ENCODE measurements around the gene TMEM219. TPM values are rescaled to one million over a fixed set of nuclear protein-coding genes. Genes with fewer than 3 reads are reported as not detected.
A peak's percentile ranks its signal among the peaks of the same experiment; 100 is the strongest.

TMEM219 gene
- total and polyA plus RNA-seq, 2 of the 8 experiments (the other 6 are each of a cell fraction or from before 2014, with no cell fraction given) = 60.2 to 116 TPM

DNA sequence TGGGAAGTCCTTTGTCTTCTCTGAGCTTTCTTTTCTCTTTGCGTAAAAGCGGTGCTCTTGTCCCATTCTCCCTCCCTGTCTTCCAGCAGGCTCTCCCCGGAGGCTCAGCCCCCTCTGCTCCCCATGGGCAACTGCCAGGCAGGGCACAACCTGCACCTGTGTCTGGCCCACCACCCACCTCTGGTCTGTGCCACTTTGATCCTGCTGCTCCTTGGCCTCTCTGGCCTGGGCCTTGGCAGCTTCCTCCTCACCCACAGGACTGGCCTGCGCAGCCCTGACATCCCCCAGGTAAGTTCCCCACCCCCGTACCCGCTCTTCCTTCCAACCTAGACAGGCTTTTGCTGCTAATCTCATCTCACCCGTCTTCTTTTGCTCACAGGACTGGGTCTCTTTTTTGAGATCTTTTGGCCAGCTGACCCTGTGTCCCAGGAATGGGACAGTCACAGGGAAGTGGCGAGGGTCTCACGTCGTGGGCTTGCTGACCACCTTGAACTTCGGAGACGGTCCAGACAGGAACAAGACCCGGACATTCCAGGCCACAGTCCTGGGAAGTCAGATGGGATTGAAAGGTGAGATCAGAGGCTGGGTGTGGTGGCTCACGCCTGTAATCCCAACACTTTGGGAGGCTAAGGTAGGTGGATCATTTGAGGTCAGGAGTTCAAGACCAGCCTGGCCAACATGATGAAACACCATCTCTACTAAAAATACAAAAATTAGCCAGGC is 1.3 kb downstream of the TMEM219 start:
- no peak overlapping the region for H2BK20ac ChIP-seq (ENCODE audit: low read length)
- H3K23ac ChIP-seq (ENCODE audit: insufficient read length) = no peak overlapping the region
- no peak overlapping the region for H2AK5ac ChIP-seq (ENCODE audit: low read depth, low read length)
- H4K91ac ChIP-seq (replicated peaks; ENCODE audit: insufficient read length, low read length) = no peak overlapping the region
- no peaks in the 10 kb centered on the region for H3K79me2 ChIP-seq (ENCODE audit: control insufficient read depth in 1 of 2, insufficient read depth in 2 of 2, low read length in 2 of 2)
- H3K9me3 ChIP-seq (ENCODE audit: insufficient read depth in 2 of 2, low read depth in 1 of 2, low read length in 1 of 2) = no peaks in the 10 kb centered on the region
- no peak for DNase-seq (ENCODE audit: low read depth in 1 of 2, low spot score in 2 of 2)
- no peak overlapping the region for H3K18ac ChIP-seq (ENCODE audit: extremely low read depth, low read length)
- no peaks in the 10 kb centered on the region for H4K20me1 ChIP-seq (replicated peaks in 1 of 2; ENCODE audit: control insufficient read depth in 1 of 2, insufficient read depth in 2 of 2, low read length in 2 of 2)
- peak overlapping the region in 1 of 4 experiments; percentile 74; a peak in 2 of 8 replicates for H3K4me3 ChIP-seq (ENCODE audit: extremely low read depth in 1 of 4, insufficient read depth in 2 of 4, low read depth in 3 of 4, low read length in 4 of 4)
- no peak for FAIRE-seq
- no peak overlapping the region for H2AFZ ChIP-seq (ENCODE audit: low read length)
- H3K23me2 ChIP-seq (ENCODE audit: low read depth, low read length) = peaks cover 12% of the 10 kb centered on the region
- H3K9ac ChIP-seq (replicated peaks in 1 of 4; ENCODE audit: extremely low read depth in 1 of 4, low read depth in 3 of 4, low read length in 3 of 4) = no peak overlapping the region; a peak in 1 of 7 replicates
- no peaks in the 10 kb centered on the region for H3K79me1 ChIP-seq (ENCODE audit: low read depth, low read length)
- H2BK5ac ChIP-seq (ENCODE audit: low read depth, low read length) = peak overlapping the region; percentile 26; the same call in 1 of the 2 replicates
- no peak overlapping the region for H3K27ac ChIP-seq (ENCODE audit: low read depth, low read length)
- ChIA-PET POLR2A (ENCODE audit: partially characterized antibody) (interaction anchor here (0.9 to 3.6 kb wide), 4 partner anchors 10 to 156 kb away, joined by 3 to 33 read pairs (median 4); partner anchors contain the start of genes MAZ and TAOK2), CTCF (ENCODE audit: partially characterized antibody) (interaction anchor here (1.1 to 2.4 kb wide), 3 partner anchors 19 to 85 kb away, joined by 3 to 6 read pairs (median 3); no protein-coding TSS in a partner anchor)
- H4K5ac ChIP-seq (ENCODE audit: insufficient read length, low read depth, low read length) = no peak overlapping the region
- no peak overlapping the region for H3K4ac ChIP-seq (replicated peaks; ENCODE audit: insufficient read length, low read depth, low read length)
- H3K36me3 ChIP-seq (ENCODE audit: control insufficient read depth in 2 of 4, insufficient read depth in 4 of 4, low read length in 3 of 4) = peaks cover 0 to 4% (median 3%) of the 10 kb centered on the region in 4 experiments; a peak in 2 of 8 replicates
- H4K8ac ChIP-seq (ENCODE audit: extremely low read depth, insufficient read depth, low read length) = no peak overlapping the region
- H3K56ac ChIP-seq (replicated peaks; ENCODE audit: insufficient read length, low read depth, low read length) = no peak overlapping the region
- peaks cover 0 to 2% (median 0%) of the 10 kb centered on the region in 4 experiments; a peak in 1 of 7 replicates for H3K27me3 ChIP-seq (replicated peaks in 1 of 4; ENCODE audit: control insufficient read depth in 3 of 4, extremely low read depth in 1 of 4, insufficient read depth in 3 of 4, low read length in 3 of 4)
- peaks cover 0 to 5% (median 3%) of the 10 kb centered on the region in 4 experiments; a peak in 5 of 7 replicates for H3K4me1 ChIP-seq (replicated peaks in 1 of 4; ENCODE audit: control insufficient read depth in 3 of 4, insufficient read depth in 4 of 4, low read length in 3 of 4)
- 88% methylated on average over 13 of the region's 14 CpGs; no CpG with 5 or more reads in 1 of the 2 experiments for WGBS, 2 experiments (ENCODE audit: extremely low coverage in 1 of 2, insufficient coverage in 1 of 2, insufficient read length in 1 of 2, insufficient replicate concordance in 2 of 2, low coverage in 1 of 2, low lambda C conversion rate in 2 of 2, missing lambda C conversion rate in 1 of 2)
- no peak overlapping the region for H3K14ac ChIP-seq (ENCODE audit: insufficient read length)
- peak overlapping the region; percentile 87 to 93; a peak in 2 of 4 replicates for H3K4me2 ChIP-seq (ENCODE audit: insufficient read depth in 1 of 2, low read depth in 2 of 2, low read length in 2 of 2)
- H2BK12ac ChIP-seq (ENCODE audit: low read depth, low read length) = no peak overlapping the region
- 0 out of 2 replicates have a peak overlapping the region, but pooled peaks have one; percentile 61 for H2BK15ac ChIP-seq (ENCODE audit: low read length)
- no peak overlapping the region for H2BK120ac ChIP-seq (replicated peaks; ENCODE audit: low read depth, low read length)
- TF ChIP-seq SP4 (IDR thresholded peaks at IDR 0.05; ENCODE audit: low read length) = no peak
- TF ChIP-seq CBX8 (IDR thresholded peaks at IDR 0.05; ENCODE audit: borderline replicate concordance, low read depth, low read length) = no peak
- TF ChIP-seq PHF8 (conservative IDR thresholded peaks at IDR 0.05; ENCODE audit: low read depth, low read length) = no peak
- no peak for TF ChIP-seq TAF7 (optimal IDR thresholded peaks at IDR 0.05; ENCODE audit: borderline replicate concordance, low read depth, low read length)
- no peak for TF ChIP-seq EP300 (IDR thresholded peaks at IDR 0.05; ENCODE audit: borderline replicate concordance in 1 of 2, low read depth in 2 of 2, low read length in 2 of 2)
- TF ChIP-seq TCF12 (IDR thresholded peaks at IDR 0.05; ENCODE audit: low read depth, low read length) = no peak
- TF ChIP-seq TEAD4 (IDR thresholded peaks at IDR 0.05; ENCODE audit: low read depth, low read length) = no peak
- TF ChIP-seq SAP30 (IDR thresholded peaks at IDR 0.05; ENCODE audit: insufficient read depth, insufficient replicate concordance, low read length) = no peak
- TF ChIP-seq BACH1 (IDR thresholded peaks at IDR 0.05; ENCODE audit: low read length) = no peak

Measured in H1 (cell line).